Stimulated activated CD8-positive, alpha-beta memory T cell treated with anti-CD3 and anti-CD28 coated beads, Interleukin-12 subunit alpha, Interleukin-12 subunit beta, amount 100 ng/mL, for 24 hours (primary cell): ENCODE measurements around the gene ANKS1A.
"Not testable (repeated sequence)": the region's sequence is repeated elsewhere in the genome, so short reads cannot be mapped to it uniquely, and the experiment has no call there.

Experiments
- DNase-seq: peaks from one replicate; pipeline ENCODE4 v3.0.0-alpha.2; 2020; ENCODE audit errors: extremely low read depth

The ANKS1A gene

GRCh38 chr6:34992376-34992775, 103.3 kb downstream of the ANKS1A start:
- no peak for DNase-seq

GRCh38 chr6:34993213-34993612, 104.2 kb downstream of the ANKS1A start:
- no peak for DNase-seq

- no peak for DNase-seq
Observed at GRCh38 chr6:34994693-34995092, 105.6 kb downstream of the ANKS1A start.

GRCh38 chr6:34998417-34998816, 109.4 kb downstream of the ANKS1A start:
- DNase-seq, result not testable (repeated sequence)

GRCh38 chr6:34999153-34999552, 110.1 kb downstream of the ANKS1A start:
- DNase-seq, result not testable (repeated sequence)

GRCh38 chr6:34999962-35000361, 110.9 kb downstream of the ANKS1A start:
- DNase-seq, result not testable (repeated sequence)

GRCh38 chr6:35001349-35001748, 112.3 kb downstream of the ANKS1A start:
- not testable (repeated sequence) for DNase-seq

GRCh38 chr6:35003886-35004530, 115.0 kb downstream of the ANKS1A start:
- DNase-seq, result not testable (repeated sequence)

- no peak for DNase-seq
Observed at GRCh38 chr6:35007016-35007415, 118.0 kb downstream of the ANKS1A start.

- DNase-seq, result no peak
Observed at GRCh38 chr6:35008858-35009257, 119.8 kb downstream of the ANKS1A start.

GRCh38 chr6:35011096-35012041, 122.3 kb downstream of the ANKS1A start:
- no peak for DNase-seq

GRCh38 chr6:35013701-35014100, 124.6 kb downstream of the ANKS1A start:
- no peak for DNase-seq

GRCh38 chr6:35014341-35014740, 125.3 kb downstream of the ANKS1A start:
- DNase-seq, result no peak

- DNase-seq, result no peak
Observed at GRCh38 chr6:35014786-35015185, 125.7 kb downstream of the ANKS1A start.

- DNase-seq, result no peak
Observed at GRCh38 chr6:35015476-35015875, 126.4 kb downstream of the ANKS1A start.

- DNase-seq, result no peak
Observed at GRCh38 chr6:35015996-35016395, 126.9 kb downstream of the ANKS1A start.

- no peak for DNase-seq
Observed at GRCh38 chr6:35016502-35017321, 127.7 kb downstream of the ANKS1A start.

GRCh38 chr6:35017411-35018181, 128.5 kb downstream of the ANKS1A start:
- DNase-seq, result no peak

GRCh38 chr6:35018182-35018519, 129.1 kb downstream of the ANKS1A start:
- DNase-seq, result no peak

- DNase-seq, result no peak
Observed at GRCh38 chr6:35018746-35019145, 129.7 kb downstream of the ANKS1A start.

- no peak for DNase-seq
Observed at GRCh38 chr6:35019171-35019570, 130.1 kb downstream of the ANKS1A start.
